HFF-Myc (cell line): ENCODE data around the gene ACLY.

Experiments used
- DNase-seq: peaks from one replicate; pipeline ENCODE4 v3.0.0-alpha.2; 2011; ENCODE audit warnings: low read depth; ENCODE audit errors: extremely low read depth
- H3K4me3 ChIP-seq: replicated peaks from 2 replicates; pipeline ENCODE4 v1.5.1; 2011; ENCODE audit warnings: low read depth, mild to moderate bottlenecking, control low read depth, low read length
- CTCF ChIP-seq: IDR thresholded peaks from 2 replicates; pipeline ENCODE4 v1.5.1; 2012; ENCODE audit warnings: mild to moderate bottlenecking, low read depth, low read length, control low read depth; ENCODE audit errors: missing control alignments

Gene ACLY

GRCh38 chr17:41917192-41917591 is 1.6 kb downstream of the ACLY start:
- H3K4me3 ChIP-seq: peak overlapping the region; percentile 74
- DNase-seq: peak; percentile 36
- no peak for TF ChIP-seq CTCF

DNA sequence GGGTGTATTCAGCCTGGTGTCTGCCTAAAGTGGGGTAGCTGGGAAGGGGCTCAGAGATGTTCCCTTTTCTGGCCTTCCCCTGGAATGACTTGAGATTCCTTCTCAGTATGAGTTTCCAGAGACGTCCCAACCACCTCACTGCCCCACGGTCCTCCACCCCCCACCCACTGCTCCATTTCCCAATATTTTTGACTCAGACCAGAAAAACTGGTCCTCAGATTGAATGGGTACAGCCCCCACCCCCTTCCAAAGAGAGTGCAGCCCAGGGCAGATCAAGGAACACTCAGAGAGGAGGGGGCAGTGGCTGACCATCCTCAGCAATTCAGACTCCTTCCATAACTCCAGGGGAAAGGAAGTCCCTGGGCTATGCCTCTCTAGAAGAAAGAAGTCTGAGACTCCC is 3.2 kb downstream of the ACLY start:
- DNase-seq: no peak
- H3K4me3 ChIP-seq: no peak overlapping the region; the same call in 1 of the 2 replicates
- no peak for TF ChIP-seq CTCF

- TF ChIP-seq CTCF: no peak
- no peak for DNase-seq
- no peak overlapping the region for H3K4me3 ChIP-seq
Measured at GRCh38 chr17:41915020-41915419, 3.7 kb downstream of the ACLY start.

GRCh38 chr17:41914358-41914766 is 4.4 kb downstream of the ACLY start:
- no peak for TF ChIP-seq CTCF
- no peak for DNase-seq

DNA sequence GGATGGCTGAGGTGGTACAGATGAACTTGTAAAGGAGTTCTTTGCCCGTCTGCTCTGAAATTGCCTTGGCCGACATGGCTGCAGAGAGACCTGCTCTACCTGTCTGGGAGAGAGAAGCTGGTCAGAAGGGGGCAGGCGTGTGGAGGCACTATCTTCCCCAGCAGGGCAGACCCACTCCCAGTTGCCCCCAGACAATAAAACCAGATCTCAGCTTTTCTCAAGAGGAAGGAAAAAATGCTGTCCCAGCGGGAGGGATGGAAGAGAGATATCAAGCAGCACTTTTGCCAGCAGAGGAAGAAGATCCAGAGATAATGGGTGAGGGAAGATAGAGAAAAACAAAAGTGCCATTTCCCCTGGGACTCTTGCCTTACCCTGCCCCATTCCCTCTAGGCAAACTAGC is 5.0 kb downstream of the ACLY start:
- no peak for TF ChIP-seq CTCF
- no peak overlapping the region for H3K4me3 ChIP-seq
- no peak for DNase-seq

More at GRCh38 chr17:41914358-41914766, 4.4 kb downstream of the ACLY start:
- H3K4me3 ChIP-seq: no peak overlapping the region

DNA sequence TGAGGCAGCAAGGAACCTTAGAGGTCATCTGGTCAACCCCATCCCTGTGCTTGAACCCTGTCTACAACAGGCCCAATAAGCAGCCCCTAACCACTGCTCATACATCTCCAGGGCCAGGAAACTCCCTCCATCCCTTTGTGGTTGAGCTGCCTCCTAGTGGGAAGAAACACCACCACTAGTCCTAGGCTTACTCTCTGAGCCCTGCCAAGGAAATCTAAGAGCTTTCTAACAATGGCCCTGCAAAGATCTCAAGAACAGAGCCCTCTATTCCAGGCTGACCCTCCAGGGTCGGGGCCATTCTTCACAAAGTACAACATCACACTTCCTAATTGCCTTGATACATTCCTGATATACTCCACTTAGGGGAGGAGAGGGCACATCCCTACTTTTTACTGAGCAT is 5.8 kb downstream of the ACLY start:
- H3K4me3 ChIP-seq: no peak overlapping the region
- no peak for TF ChIP-seq CTCF
- no peak for DNase-seq

DNA sequence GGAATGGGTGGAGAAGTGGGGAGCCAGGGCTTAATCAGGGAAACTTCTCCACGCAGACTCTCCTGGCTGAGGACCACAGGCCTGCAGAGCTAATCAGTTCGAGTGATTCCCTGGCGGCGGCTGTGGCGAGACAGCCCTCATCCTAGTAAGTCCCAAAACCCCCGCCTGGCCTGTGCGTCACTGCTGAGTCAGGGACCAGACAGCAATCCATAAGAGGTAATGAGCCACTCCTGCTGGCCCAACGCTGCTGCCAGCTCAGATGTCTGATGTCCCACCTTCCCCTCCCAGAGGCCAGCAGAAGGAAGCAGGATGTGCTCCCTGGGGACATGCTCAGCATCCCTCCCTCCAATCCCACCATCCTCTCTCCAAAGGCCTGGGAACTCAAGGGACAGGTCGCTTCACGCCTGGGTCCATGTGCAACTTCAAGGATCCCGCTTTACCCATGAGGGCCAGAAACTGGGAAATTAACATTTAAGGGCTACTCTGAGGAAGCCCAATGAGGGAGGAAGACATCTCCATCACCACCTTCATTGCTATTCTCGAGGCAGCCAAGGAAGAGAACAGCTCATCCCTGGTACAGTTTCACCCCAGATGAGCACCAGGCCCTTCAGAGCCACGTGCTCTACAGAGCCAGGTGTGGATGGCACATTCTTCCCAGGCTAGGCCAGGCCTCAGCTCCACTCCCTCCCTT is 7.9 kb downstream of the ACLY start:
- no peak for TF ChIP-seq CTCF
- peak; percentile 71 for DNase-seq
- H3K4me3 ChIP-seq: no peak overlapping the region
